ENCODE data around the gene ZFPM1.

ZFPM1 gene

DNA sequence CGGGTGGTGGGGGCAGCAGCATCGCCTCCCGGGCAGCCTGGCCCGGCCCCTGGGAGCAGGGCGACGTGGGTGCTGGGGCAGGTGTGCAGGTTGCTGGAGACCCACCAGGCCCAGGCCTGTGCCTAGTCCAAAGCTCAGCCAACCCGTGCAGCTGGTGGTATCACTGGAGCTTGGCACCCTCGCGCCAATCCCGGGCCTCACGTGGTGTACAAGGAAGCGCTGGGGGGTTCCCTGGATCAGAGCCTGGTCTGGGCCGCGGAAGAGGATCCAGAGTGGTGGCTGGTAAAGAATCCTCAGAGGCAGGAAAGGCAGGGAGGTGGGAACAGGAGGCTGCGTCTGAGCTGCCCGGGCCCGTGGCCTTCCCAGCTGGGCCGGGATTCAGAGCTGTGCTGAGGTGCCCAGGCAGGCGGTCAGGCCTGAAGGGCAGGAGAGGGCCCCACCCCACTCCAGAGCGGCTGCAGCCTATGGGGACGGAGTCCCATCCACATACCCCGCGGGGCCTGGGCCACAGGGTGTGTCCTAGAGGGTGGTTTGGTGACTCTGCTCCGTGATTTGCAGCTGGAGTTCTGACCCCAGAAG is 36.2 kb downstream of the ZFPM1 start:
- Histone ChIP-seq H3K4me3 (replicated peaks; ENCODE audit: insufficient read depth, low read length) (no peak overlapping the region), H3K27ac (replicated peaks) (no peak overlapping the region), H3K27me3 (ENCODE audit: insufficient read depth, poor library complexity, severe bottlenecking) (no peaks in the 10 kb centered on the region)
- DNase-seq (ENCODE audit: low read depth in 1 of 2, low spot score in 1 of 2): no peak
- TF ChIP-seq, protein P1, sequence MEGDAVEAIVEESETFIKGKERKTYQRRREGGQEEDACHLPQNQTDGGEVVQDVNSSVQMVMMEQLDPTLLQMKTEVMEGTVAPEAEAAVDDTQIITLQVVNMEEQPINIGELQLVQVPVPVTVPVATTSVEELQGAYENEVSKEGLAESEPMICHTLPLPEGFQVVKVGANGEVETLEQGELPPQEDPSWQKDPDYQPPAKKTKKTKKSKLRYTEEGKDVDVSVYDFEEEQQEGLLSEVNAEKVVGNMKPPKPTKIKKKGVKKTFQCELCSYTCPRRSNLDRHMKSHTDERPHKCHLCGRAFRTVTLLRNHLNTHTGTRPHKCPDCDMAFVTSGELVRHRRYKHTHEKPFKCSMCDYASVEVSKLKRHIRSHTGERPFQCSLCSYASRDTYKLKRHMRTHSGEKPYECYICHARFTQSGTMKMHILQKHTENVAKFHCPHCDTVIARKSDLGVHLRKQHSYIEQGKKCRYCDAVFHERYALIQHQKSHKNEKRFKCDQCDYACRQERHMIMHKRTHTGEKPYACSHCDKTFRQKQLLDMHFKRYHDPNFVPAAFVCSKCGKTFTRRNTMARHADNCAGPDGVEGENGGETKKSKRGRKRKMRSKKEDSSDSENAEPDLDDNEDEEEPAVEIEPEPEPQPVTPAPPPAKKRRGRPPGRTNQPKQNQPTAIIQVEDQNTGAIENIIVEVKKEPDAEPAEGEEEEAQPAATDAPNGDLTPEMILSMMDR (IDR thresholded peaks at IDR 0.05; ENCODE audit: insufficient read depth, low read length): no peak
- TF ChIP-seq POLR2AphosphoS5 (IDR thresholded peaks at IDR 0.05; ENCODE audit: low read depth) (no peak), SPI1 (IDR thresholded peaks at IDR 0.05; ENCODE audit: borderline replicate concordance, low read depth) (no peak), GABPA (IDR thresholded peaks at IDR 0.05; ENCODE audit: low read depth) (no peak)
- TF ChIP-seq, protein P2, sequence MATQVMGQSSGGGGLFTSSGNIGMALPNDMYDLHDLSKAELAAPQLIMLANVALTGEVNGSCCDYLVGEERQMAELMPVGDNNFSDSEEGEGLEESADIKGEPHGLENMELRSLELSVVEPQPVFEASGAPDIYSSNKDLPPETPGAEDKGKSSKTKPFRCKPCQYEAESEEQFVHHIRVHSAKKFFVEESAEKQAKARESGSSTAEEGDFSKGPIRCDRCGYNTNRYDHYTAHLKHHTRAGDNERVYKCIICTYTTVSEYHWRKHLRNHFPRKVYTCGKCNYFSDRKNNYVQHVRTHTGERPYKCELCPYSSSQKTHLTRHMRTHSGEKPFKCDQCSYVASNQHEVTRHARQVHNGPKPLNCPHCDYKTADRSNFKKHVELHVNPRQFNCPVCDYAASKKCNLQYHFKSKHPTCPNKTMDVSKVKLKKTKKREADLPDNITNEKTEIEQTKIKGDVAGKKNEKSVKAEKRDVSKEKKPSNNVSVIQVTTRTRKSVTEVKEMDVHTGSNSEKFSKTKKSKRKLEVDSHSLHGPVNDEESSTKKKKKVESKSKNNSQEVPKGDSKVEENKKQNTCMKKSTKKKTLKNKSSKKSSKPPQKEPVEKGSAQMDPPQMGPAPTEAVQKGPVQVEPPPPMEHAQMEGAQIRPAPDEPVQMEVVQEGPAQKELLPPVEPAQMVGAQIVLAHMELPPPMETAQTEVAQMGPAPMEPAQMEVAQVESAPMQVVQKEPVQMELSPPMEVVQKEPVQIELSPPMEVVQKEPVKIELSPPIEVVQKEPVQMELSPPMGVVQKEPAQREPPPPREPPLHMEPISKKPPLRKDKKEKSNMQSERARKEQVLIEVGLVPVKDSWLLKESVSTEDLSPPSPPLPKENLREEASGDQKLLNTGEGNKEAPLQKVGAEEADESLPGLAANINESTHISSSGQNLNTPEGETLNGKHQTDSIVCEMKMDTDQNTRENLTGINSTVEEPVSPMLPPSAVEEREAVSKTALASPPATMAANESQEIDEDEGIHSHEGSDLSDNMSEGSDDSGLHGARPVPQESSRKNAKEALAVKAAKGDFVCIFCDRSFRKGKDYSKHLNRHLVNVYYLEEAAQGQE (IDR thresholded peaks at IDR 0.05; ENCODE audit: insufficient replicate concordance, low read depth): no peak

DNA sequence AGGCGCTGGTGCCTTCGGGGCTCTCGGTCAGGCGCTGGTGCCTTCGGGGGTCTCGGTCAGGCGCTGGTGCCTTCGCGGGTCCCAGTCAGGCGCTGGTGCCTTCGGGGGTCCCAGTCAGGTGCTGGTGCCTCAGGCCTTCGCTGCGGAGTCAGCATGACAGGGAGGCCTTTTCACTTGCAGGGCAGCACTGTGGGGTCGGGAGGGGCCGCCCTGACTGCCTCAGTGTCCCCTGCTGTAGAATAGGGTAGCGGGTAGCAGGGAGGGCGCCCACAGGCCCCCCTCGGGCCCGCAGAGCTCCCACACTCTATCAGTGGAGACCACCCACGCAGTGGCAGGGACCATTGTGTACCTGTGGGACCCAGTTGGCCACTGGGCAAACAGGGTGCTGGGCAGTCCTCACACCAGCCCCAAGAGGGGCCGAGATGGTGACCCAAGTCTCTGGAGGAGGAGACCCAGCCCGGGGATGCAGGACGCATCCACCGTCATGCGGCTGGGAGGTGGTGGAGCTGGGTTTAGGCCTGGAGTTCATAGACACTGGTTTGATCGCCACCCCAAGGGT is 38.0 kb downstream of the ZFPM1 start:
- Histone ChIP-seq H3K27ac (replicated peaks) (no peak overlapping the region), H3K27me3 (ENCODE audit: insufficient read depth, poor library complexity, severe bottlenecking) (no peaks in the 10 kb centered on the region), H3K4me3 (replicated peaks; ENCODE audit: insufficient read depth, low read length) (no peak overlapping the region)
- no peak for TF ChIP-seq POLR2AphosphoS5 (IDR thresholded peaks at IDR 0.05; ENCODE audit: low read depth)
- TF ChIP-seq, protein P2 (IDR thresholded peaks at IDR 0.05; ENCODE audit: insufficient replicate concordance, low read depth): no peak
- TF ChIP-seq, protein P1 (IDR thresholded peaks at IDR 0.05; ENCODE audit: insufficient read depth, low read length): no peak
- no peak for TF ChIP-seq SPI1 (IDR thresholded peaks at IDR 0.05; ENCODE audit: borderline replicate concordance, low read depth)
- TF ChIP-seq GABPA (IDR thresholded peaks at IDR 0.05; ENCODE audit: low read depth): no peak
- DNase-seq (ENCODE audit: low read depth in 1 of 2, low spot score in 1 of 2): no peak

DNA sequence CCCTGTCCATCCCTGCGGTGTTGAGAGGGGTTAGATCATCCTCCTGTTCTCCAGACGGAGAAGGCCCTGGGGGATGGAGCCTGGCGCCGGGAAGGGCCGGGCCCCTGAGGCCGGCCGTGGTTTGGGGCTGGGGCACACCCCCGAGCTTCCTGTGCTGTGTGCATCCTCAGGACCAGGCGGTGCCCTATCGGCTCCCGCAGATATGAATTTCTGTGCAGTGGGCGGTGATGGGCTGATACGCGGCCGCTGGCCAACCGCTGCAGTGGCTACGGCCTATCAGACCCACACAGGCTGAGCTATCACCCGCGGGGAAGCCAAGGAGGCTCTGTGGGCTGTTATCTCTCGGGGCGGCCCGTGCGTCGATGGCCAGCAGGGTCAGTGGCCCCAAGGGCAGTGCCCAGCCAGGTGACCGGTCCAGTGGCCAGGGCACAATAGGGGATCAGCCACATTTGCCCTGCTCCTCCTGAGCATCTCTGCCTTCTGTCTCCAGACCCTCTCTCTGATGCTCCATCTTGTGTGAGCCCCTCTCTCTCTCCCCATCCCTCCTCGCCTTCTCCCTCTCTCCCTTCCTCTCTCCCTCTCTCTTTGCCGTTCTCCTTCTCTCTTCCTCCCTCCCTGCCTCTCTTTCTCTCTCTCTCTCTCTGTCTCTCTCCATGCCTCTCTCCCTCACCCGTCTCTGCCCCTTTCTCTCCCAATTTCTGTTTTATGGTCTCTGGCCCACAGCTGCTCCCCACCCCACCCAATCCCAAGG is 38.7 kb downstream of the ZFPM1 start:
- Histone ChIP-seq H3K27me3 (ENCODE audit: insufficient read depth, poor library complexity, severe bottlenecking) (no peaks in the 10 kb centered on the region), H3K27ac (replicated peaks) (no peak overlapping the region), H3K4me3 (replicated peaks; ENCODE audit: insufficient read depth, low read length) (no peak overlapping the region)
- DNase-seq (ENCODE audit: low read depth in 1 of 2, low spot score in 1 of 2): no peak
- no peak for TF ChIP-seq POLR2AphosphoS5 (IDR thresholded peaks at IDR 0.05; ENCODE audit: low read depth)
- TF ChIP-seq, protein P2 (IDR thresholded peaks at IDR 0.05; ENCODE audit: insufficient replicate concordance, low read depth): no peak

Measured in HL-60 (cell line).